Measurements from ENCODE around the gene ECHS1. TPM values are rescaled to one million over a fixed set of nuclear protein-coding genes. Genes with fewer than 3 reads are reported as not detected.
"Not testable (repeated sequence)": the region's sequence is repeated elsewhere in the genome, so short reads cannot be mapped to it uniquely, and the experiment has no call there.

ECHS1 gene
- total and polyA plus RNA-seq, 2 donors (not counting 1 experiment from before 2014, with no cell fraction given) = 19.3 to 29.5 TPM

GRCh38 chr10:133418289-133418993, 45.3 kb upstream of the ECHS1 start:
- intact Hi-C loops (cut with micrococcal nuclease) = no loop called here
- Mint-ChIP-seq H3K4me1 (peaks cover 6% of the 10 kb centered on the region), H3K4me3 (no peak overlapping the region), H3K27me3 (no peaks in the 10 kb centered on the region), H3K9me3 (ENCODE audit: insufficient read depth) (no peaks in the 10 kb centered on the region), H3K27ac (no peak overlapping the region)
- WGBS (ENCODE audit: insufficient coverage) = 94% methylated on average over 11 of the region's 14 CpGs
- Histone ChIP-seq H2AFZ (ENCODE audit: insufficient read depth, low read depth, low read length, poor library complexity, severe bottlenecking) (no peak overlapping the region), H4K20me1 (ENCODE audit: control insufficient read depth, insufficient read depth, low read length, poor library complexity, severe bottlenecking) (peaks cover 50% of the 10 kb centered on the region), H3K4me1 (ENCODE audit: control insufficient read depth in 2 of 2, insufficient read depth in 2 of 2, low read length in 2 of 2) (peaks cover under 1 to 5% of the 10 kb centered on the region in 2 donors), H3K36me3 (replicated peaks in 1 of 2; ENCODE audit: control extremely low read depth in 1 of 2, control insufficient read depth in 1 of 2, extremely low read depth in 1 of 2, insufficient read depth in 2 of 2, low read length in 1 of 2) (peaks cover 8 to 17% of the 10 kb centered on the region in 2 experiments), H3K79me2 (ENCODE audit: control insufficient read depth, insufficient read depth, low read length) (peaks cover 34% of the 10 kb centered on the region), H3K9ac (ENCODE audit: low read length) (no peak overlapping the region), H3K9me3 (ENCODE audit: control extremely low read depth in 1 of 3, control insufficient read depth in 2 of 3, insufficient read depth in 1 of 3, low read length in 2 of 3) (peaks cover 0 to 3% (median 0%) of the 10 kb centered on the region in 3 donors), H3K27ac (ENCODE audit: low read length in 2 of 2) (no peak overlapping the region), H3K4me2 (replicated peaks; ENCODE audit: low read depth, low read length, poor library complexity, severe bottlenecking) (no peak overlapping the region), H3K27me3 (replicated peaks in 1 of 4; ENCODE audit: control extremely low read depth in 1 of 4, control insufficient read depth in 3 of 4, insufficient read depth in 4 of 4, low read length in 3 of 4) (peaks cover 0 to 4% (median 2%) of the 10 kb centered on the region in 4 experiments), H3K4me3 (ENCODE audit: control extremely low read depth in 1 of 5, extremely low read depth in 1 of 5, insufficient read depth in 1 of 5, low read depth in 2 of 5, low read length in 4 of 5) (no peak overlapping the region)
- ChIA-PET POLR2A (no interaction called here), CTCF (interaction anchor here (1.6 kb wide), 1 partner anchor 89 kb away, joined by 4 read pairs; no protein-coding TSS in a partner anchor)
- TF ChIP-seq CTCF (IDR thresholded peaks at IDR 0.05) (no peak), EZH2 (IDR thresholded peaks at IDR 0.05; ENCODE audit: borderline replicate concordance, insufficient read depth, low read depth, low read length, poor library complexity, severe bottlenecking) (no peak)
- DNase-seq = no peak
- no peak for ATAC-seq (ENCODE audit: low read depth)

DNA sequence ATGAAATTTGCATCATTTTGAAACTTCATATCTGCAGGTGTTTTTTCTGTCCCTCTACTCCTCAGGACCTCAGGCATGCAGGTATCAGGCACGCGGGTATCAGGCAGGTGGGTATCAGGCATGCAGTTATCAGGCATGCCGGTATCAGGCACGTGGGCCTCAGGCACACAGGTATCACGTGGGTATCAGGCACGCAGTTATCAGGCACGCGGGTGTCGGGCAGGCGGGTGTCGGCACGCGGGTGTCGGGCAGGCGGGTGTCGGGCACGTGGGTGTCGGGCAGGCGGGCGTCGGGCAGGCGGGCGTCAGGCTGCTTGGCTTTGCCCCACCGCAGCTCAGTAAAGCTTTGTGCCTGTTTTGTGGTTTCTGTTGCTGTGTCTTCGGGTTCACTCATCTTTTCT, 42.6 kb upstream of the ECHS1 start:
- no peak overlapping the region for H3K27ac ChIP-seq (ENCODE audit: low read length in 2 of 2)
- no peaks in the 10 kb centered on the region for H3K27me3 ChIP-seq (replicated peaks in 1 of 4; ENCODE audit: control extremely low read depth in 1 of 4, control insufficient read depth in 3 of 4, insufficient read depth in 4 of 4, low read length in 3 of 4)
- Mint-ChIP-seq H3K9me3 (ENCODE audit: insufficient read depth) (peaks cover 6% of the 10 kb centered on the region), H3K27me3 (no peaks in the 10 kb centered on the region), H3K4me1 (no peaks in the 10 kb centered on the region), H3K4me3 (no peak overlapping the region), H3K27ac (no peak overlapping the region)
- intact Hi-C loops (cut with micrococcal nuclease) = no loop called here
- H3K79me2 ChIP-seq (ENCODE audit: control insufficient read depth, insufficient read depth, low read length) = peaks cover 55% of the 10 kb centered on the region
- WGBS (ENCODE audit: insufficient coverage) = 98% methylated on average over 15 of the region's 25 CpGs
- no peak overlapping the region for H3K9ac ChIP-seq (ENCODE audit: low read length)
- ChIA-PET POLR2A (no interaction called here), CTCF (no interaction called here)
- no peak overlapping the region for H3K4me2 ChIP-seq (replicated peaks; ENCODE audit: low read depth, low read length, poor library complexity, severe bottlenecking)
- H3K4me1 ChIP-seq (ENCODE audit: control insufficient read depth in 2 of 2, insufficient read depth in 2 of 2, low read length in 2 of 2) = no peaks in the 10 kb centered on the region
- H2AFZ ChIP-seq (ENCODE audit: insufficient read depth, low read depth, low read length, poor library complexity, severe bottlenecking) = no peak overlapping the region
- H4K20me1 ChIP-seq (ENCODE audit: control insufficient read depth, insufficient read depth, low read length, poor library complexity, severe bottlenecking) = peaks cover 34% of the 10 kb centered on the region
- no peak for ATAC-seq (ENCODE audit: low read depth)
- no peak for DNase-seq
- peaks cover 9 to 22% (median 15%) of the 10 kb centered on the region in 3 donors for H3K9me3 ChIP-seq (ENCODE audit: control extremely low read depth in 1 of 3, control insufficient read depth in 2 of 3, insufficient read depth in 1 of 3, low read length in 2 of 3)
- no peak overlapping the region for H3K4me3 ChIP-seq (ENCODE audit: control extremely low read depth in 1 of 5, extremely low read depth in 1 of 5, insufficient read depth in 1 of 5, low read depth in 2 of 5, low read length in 4 of 5)
- H3K36me3 ChIP-seq (replicated peaks in 1 of 2; ENCODE audit: control extremely low read depth in 1 of 2, control insufficient read depth in 1 of 2, extremely low read depth in 1 of 2, insufficient read depth in 2 of 2, low read length in 1 of 2) = peaks cover 11 to 41% of the 10 kb centered on the region in 2 experiments
- TF ChIP-seq EZH2 (IDR thresholded peaks at IDR 0.05; ENCODE audit: borderline replicate concordance, insufficient read depth, low read depth, low read length, poor library complexity, severe bottlenecking) = no peak
- no peak for TF ChIP-seq CTCF (IDR thresholded peaks at IDR 0.05)

GRCh38 chr10:133414401-133414800, 41.2 kb upstream of the ECHS1 start:
- intact Hi-C loops (cut with micrococcal nuclease); H3K9me3 Mint-ChIP-seq (ENCODE audit: insufficient read depth); H3K9ac ChIP-seq (ENCODE audit: low read length); H3K27me3 Mint-ChIP-seq; ATAC-seq (ENCODE audit: low read depth); DNase-seq; H3K4me1 Mint-ChIP-seq; H3K27me3 ChIP-seq (replicated peaks in 1 of 4; ENCODE audit: control extremely low read depth in 1 of 4, control insufficient read depth in 3 of 4, insufficient read depth in 4 of 4, low read length in 3 of 4); H3K4me2 ChIP-seq (replicated peaks; ENCODE audit: low read depth, low read length, poor library complexity, severe bottlenecking); H3K27ac ChIP-seq (ENCODE audit: low read length in 2 of 2); H3K27ac Mint-ChIP-seq; CTCF ChIA-PET; H2AFZ ChIP-seq (ENCODE audit: insufficient read depth, low read depth, low read length, poor library complexity, severe bottlenecking); POLR2A ChIA-PET; H3K4me1 ChIP-seq (ENCODE audit: control insufficient read depth in 2 of 2, insufficient read depth in 2 of 2, low read length in 2 of 2); H3K4me3 ChIP-seq (ENCODE audit: control extremely low read depth in 1 of 5, extremely low read depth in 1 of 5, insufficient read depth in 1 of 5, low read depth in 2 of 5, low read length in 4 of 5); H3K4me3 Mint-ChIP-seq: not testable (repeated sequence)
- peaks cover 64% of the 10 kb centered on the region for H3K79me2 ChIP-seq (ENCODE audit: control insufficient read depth, insufficient read depth, low read length)
- WGBS (ENCODE audit: insufficient coverage) = 97% methylated on average over 9 of the region's 23 CpGs
- peaks cover 32% of the 10 kb centered on the region for H4K20me1 ChIP-seq (ENCODE audit: control insufficient read depth, insufficient read depth, low read length, poor library complexity, severe bottlenecking)
- H3K9me3 ChIP-seq (ENCODE audit: control extremely low read depth in 1 of 3, control insufficient read depth in 2 of 3, insufficient read depth in 1 of 3, low read length in 2 of 3) = peaks cover 10 to 23% (median 21%) of the 10 kb centered on the region in 3 donors
- peaks cover 14 to 49% of the 10 kb centered on the region in 2 experiments for H3K36me3 ChIP-seq (replicated peaks in 1 of 2; ENCODE audit: control extremely low read depth in 1 of 2, control insufficient read depth in 1 of 2, extremely low read depth in 1 of 2, insufficient read depth in 2 of 2, low read length in 1 of 2)

All from B cell (primary cell).